Central memory CD8-positive, alpha-beta T cell (primary cell): ENCODE measurements around the gene PCBP3.
A peak's percentile ranks its signal among the peaks of the same experiment; 100 is the strongest.
"Not testable (repeated sequence)": the region's sequence is repeated elsewhere in the genome, so short reads cannot be mapped to it uniquely, and the experiment has no call there.

ENCODE experiments used
- ATAC-seq: fragments of 150-1000 bp; cut with Tn5 transposase; replicated peaks from 2 replicates; pipeline ENCODE4 v1.10.0; 2022; ENCODE audit warnings: mild to moderate bottlenecking, moderate FRiP score, moderate number of reproducible peaks; ENCODE audit not compliant: poor library complexity, severe bottlenecking; ENCODE audit errors: extremely low read depth
- DNase-seq, 2 donors: peaks; one replicate each; pipeline ENCODE4 v3.0.0; 2021; ENCODE audit warnings: low spot score in 2 of 2
- H3K27ac Mint-ChIP-seq: one replicate; pipeline ENCODE4 v1.8.0; 2022; ENCODE audit warnings: low read depth, mild to moderate bottlenecking, moderate library complexity, mixed read lengths
- H3K27me3 Mint-ChIP-seq: one replicate; pipeline ENCODE4 v1.8.0; 2022; ENCODE audit warnings: mixed read lengths
- H3K36me3 Mint-ChIP-seq: one replicate; pipeline ENCODE4 v1.8.0; 2022; ENCODE audit warnings: mild to moderate bottlenecking, moderate library complexity, mixed read lengths; ENCODE audit not compliant: insufficient read depth
- H3K4me1 Mint-ChIP-seq: one replicate; pipeline ENCODE4 v1.8.0; 2022; ENCODE audit warnings: mixed read lengths
- H3K4me3 Mint-ChIP-seq: one replicate; pipeline ENCODE4 v1.8.0; 2022; ENCODE audit warnings: mild to moderate bottlenecking, moderate library complexity, mixed read lengths
- H3K9me3 Mint-ChIP-seq: one replicate; pipeline ENCODE4 v1.8.0; 2022; ENCODE audit warnings: mixed read lengths

Gene PCBP3

DNA sequence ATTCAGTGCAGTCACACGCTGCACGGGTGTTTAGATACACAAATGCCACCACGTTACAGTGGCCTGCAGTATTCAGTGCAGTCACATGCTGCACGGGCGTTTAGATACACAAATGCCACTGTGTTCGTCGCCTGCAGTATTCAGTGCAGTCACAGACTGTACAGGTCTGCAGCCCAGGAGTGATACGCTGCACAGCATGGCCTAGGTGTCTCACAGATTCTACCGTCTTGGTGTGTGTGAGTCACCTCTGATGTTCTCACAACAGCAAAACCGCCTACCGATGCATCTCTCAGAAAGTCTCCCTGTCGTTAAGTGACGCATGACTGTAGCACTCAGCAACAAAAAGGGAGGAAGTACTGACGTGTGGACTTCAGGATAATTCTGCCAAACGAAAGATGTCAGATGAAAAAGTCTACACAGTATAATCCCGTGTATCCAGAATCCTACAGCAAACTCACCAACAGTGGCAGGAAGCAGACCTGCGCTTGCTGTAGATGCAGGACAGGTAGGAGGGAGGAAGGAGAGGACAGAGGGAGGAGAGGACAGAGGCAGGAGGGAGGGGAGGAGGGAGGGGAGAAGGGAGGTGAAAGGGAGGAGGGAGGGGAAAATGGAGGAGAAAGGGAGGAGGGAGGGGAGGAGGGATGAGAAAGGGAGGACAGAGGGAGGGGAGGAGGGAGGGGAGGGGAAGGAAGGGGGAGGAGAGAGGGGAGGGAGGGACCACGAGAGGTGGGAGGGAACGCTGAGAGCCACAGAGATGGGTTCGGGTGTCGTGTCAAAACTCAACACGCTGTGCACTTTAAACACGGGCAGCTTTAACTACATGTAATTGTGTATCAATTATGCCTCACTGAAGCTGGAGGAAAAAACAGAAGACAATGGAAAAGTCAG, 36.3 kb upstream of the PCBP3 start:
- H3K4me3 Mint-ChIP-seq, result peak overlapping the region; percentile 42
- H3K27ac Mint-ChIP-seq, result peak overlapping the region; percentile 30
- H3K27me3 Mint-ChIP-seq, result peaks cover 18% of the 10 kb centered on the region
- H3K9me3 Mint-ChIP-seq, result peaks cover 22% of the 10 kb centered on the region
- ATAC-seq (peak; percentile 81), DNase-seq (peak in 1 of 2 donors; percentile 27)
- peaks cover 2% of the 10 kb centered on the region for H3K36me3 Mint-ChIP-seq
- H3K4me1 Mint-ChIP-seq, result peaks cover 5% of the 10 kb centered on the region

DNA sequence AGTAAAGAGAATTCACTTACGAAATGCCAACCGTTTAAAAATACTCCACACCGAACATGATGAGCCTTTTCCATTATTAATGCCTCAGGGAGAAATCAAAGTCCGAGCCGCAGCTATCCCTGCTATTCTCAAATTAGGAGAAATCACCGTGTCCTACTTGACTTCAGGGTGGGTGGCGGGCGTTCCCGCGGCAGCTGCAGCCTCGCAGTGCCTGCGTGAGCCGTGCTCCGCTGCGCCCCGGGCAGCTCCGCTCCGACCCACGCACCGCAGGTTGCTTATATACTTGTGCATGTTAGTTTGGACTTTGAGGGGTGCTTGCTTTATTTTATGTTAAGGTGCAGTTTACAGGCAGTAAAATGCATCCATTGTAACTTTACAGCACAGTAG, 35.6 kb upstream of the PCBP3 start:
- no peak for ATAC-seq
- H3K4me1 Mint-ChIP-seq, result peaks cover 5% of the 10 kb centered on the region
- H3K4me3 Mint-ChIP-seq, result no peak overlapping the region
- DNase-seq, result no peak
- H3K36me3 Mint-ChIP-seq, result peaks cover 2% of the 10 kb centered on the region
- peaks cover 16% of the 10 kb centered on the region for H3K9me3 Mint-ChIP-seq
- H3K27me3 Mint-ChIP-seq, result peaks cover 22% of the 10 kb centered on the region
- H3K27ac Mint-ChIP-seq, result no peak overlapping the region

DNA sequence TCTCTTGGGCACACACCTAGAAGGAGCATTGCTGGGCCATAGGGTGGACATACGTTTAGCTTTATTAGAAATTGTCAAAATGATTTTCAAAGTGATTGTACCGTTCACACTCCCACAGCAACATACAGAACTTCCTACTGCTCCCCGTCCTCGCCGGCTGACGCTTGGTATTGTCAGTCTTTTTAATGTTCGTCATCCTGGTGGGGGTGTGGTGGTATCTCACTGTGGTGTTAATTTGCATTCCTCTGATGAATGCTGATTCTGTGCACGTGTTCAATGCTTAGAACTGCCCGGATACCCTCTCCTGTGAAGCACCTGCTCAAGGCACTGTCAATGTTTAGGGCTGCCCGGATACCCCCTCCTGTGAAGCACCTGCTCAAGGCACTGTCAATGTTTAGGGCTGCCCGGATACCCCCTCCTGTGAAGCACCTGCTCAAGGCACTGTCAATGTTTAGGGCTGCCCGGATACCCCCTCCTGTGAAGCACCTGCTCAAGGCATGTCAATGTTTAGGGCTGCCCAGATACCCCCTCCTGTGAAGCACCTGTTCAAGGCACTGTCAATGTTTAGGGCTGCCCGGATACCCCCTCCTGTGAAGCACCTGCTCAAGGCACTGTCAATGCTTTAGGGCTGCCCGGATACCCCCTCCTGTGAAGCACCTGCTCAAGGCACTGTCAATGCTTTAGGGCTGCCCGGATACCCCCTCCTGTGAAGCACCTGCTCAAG, 34.6 kb upstream of the PCBP3 start:
- Mint-ChIP-seq H3K4me1 (peaks cover 10% of the 10 kb centered on the region), H3K27me3 (peaks cover 22% of the 10 kb centered on the region)
- H3K36me3 Mint-ChIP-seq, H3K27ac Mint-ChIP-seq, H3K9me3 Mint-ChIP-seq, H3K4me3 Mint-ChIP-seq, DNase-seq: not testable (repeated sequence)
- peak; percentile 64 for ATAC-seq

DNA sequence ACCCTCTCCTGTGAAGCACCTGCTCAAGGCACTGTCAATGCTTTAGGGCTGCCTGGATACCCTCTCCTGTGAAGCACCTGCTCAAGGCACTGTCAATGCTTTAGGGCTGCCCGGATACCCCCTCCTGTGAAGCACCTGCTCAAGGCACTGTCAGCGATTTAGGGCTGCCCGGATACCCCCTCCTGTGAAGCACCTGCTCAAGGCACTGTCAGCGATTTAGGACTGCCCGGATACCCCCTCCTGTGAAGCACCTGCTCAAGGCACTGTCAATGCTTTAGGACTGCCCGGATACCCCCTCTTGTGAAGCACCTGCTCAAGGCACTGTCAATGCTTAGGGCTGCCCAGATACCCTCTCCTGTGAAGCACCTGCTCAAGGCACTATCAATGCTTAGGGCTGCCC, 33.9 kb upstream of the PCBP3 start:
- H3K4me3 Mint-ChIP-seq, H3K36me3 Mint-ChIP-seq, H3K9me3 Mint-ChIP-seq, H3K27ac Mint-ChIP-seq, ATAC-seq, DNase-seq: not testable (repeated sequence)
- Mint-ChIP-seq H3K4me1 (peaks cover 10% of the 10 kb centered on the region), H3K27me3 (peaks cover 22% of the 10 kb centered on the region)

DNA sequence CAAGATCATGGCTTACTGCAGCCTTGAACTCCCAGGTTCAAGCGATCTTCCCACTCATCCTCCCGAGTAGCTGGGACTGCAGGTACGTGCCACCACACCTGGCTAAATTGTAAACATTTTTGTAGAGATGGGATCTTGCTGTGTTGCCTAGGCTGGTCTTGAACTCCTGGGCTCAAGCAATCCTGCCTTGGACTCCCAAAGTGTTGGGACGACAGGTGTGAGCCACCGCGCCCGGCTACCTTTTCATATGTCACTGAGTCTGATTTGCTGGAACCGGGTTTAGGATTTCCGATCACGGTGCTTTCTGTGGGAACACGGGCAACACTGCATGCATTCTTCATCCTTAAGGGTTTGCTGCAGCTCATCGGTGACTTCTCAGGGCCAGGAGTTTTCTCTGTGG, 32.2 kb upstream of the PCBP3 start:
- Mint-ChIP-seq H3K36me3 (peaks cover 10% of the 10 kb centered on the region), H3K4me3 (no peak overlapping the region), H3K27ac (peak overlapping the region; percentile 41), H3K4me1 (peaks cover 24% of the 10 kb centered on the region), H3K9me3 (no peaks in the 10 kb centered on the region), H3K27me3 (peaks cover 22% of the 10 kb centered on the region)
- ATAC-seq (no peak), DNase-seq (no peak)

DNA sequence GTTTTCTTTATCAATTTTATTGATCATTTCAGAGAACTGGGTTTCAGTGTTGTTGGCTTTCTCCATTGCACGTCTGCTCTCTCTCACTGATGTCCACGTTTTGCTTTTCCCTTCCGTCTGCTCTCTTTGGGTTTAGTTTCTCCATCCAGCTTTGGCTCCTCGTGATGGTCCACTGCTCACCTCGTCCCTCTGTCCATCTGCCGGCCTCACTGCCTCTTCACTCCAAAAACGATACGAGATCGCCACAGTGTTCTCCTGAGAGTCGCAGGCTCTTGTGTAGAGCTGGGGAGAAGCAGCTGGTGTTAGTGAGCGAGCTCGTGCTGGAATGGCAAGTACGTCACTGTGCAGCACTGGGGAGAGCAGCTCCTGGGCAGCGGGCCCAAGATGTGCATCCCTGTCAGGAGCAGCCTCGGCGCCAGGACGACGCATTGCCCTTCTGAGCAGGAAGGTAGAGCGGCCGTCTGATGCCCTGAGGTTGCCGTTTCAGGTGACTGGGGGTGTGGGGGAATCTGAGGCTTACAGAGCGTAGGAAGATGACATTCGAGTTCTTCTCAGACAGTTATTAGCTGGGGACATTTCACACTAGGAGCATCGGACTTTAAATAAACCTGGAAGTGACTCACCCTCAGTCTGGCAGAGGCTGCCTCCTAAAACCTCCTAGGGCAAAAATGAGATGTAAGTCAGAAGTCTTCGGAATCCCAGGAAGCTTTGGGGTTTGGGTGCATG, 31.4 kb upstream of the PCBP3 start:
- ATAC-seq (no peak), DNase-seq (no peak)
- Mint-ChIP-seq H3K27ac (peak overlapping the region; percentile 41), H3K4me3 (no peak overlapping the region), H3K9me3 (no peaks in the 10 kb centered on the region), H3K36me3 (peaks cover 10% of the 10 kb centered on the region), H3K4me1 (peaks cover 28% of the 10 kb centered on the region), H3K27me3 (peaks cover 22% of the 10 kb centered on the region)

DNA sequence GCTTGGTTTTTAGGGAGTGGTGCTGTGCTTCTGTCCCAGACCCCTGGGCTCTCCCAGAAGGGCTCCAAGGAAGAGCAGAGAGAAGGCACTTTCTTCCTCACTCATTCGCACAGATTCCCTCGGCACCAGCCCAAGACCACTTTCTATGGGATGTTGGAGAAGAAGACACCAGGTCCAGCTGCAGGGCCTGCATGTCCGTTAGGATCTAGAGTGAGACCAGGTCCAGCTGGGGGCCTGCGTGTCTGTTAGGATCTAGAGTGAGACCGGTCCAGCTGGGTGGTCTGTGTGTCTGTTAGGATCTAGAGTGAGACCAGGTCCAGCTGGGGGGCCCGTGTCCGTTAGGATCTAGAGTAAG, 30.9 kb upstream of the PCBP3 start:
- H3K9me3 Mint-ChIP-seq, DNase-seq, H3K4me3 Mint-ChIP-seq, ATAC-seq, H3K36me3 Mint-ChIP-seq: not testable (repeated sequence)
- Mint-ChIP-seq H3K4me1 (peaks cover 24% of the 10 kb centered on the region), H3K27ac (peak overlapping the region; percentile 41), H3K27me3 (peaks cover 22% of the 10 kb centered on the region)

DNA sequence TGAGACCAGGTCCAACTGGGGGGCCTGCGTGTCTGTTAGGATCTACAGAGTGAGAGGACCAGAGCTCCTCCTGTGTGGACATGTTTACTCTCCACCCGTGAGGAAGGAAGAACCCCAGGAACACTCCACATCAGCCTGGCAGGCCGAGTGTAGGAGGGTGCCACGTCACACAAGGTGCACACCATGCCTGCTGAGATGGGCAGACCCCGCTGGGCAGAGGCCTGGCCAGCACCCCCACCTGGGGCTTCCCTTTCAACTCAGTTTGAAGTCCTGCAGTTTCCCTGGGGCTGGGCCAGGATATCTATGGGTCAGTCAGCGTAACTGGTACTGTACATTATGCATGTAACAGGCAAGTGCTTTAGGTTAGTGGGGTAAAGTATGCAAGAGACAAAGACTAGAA, 30.1 kb upstream of the PCBP3 start:
- no peak for DNase-seq
- H3K27ac Mint-ChIP-seq, result peak overlapping the region; percentile 4
- no peak for ATAC-seq
- H3K9me3 Mint-ChIP-seq, result no peaks in the 10 kb centered on the region
- peaks cover 24% of the 10 kb centered on the region for H3K4me1 Mint-ChIP-seq
- H3K27me3 Mint-ChIP-seq, result peaks cover 22% of the 10 kb centered on the region
- H3K4me3 Mint-ChIP-seq, result peak overlapping the region; percentile 22
- peaks cover 7% of the 10 kb centered on the region for H3K36me3 Mint-ChIP-seq

DNA sequence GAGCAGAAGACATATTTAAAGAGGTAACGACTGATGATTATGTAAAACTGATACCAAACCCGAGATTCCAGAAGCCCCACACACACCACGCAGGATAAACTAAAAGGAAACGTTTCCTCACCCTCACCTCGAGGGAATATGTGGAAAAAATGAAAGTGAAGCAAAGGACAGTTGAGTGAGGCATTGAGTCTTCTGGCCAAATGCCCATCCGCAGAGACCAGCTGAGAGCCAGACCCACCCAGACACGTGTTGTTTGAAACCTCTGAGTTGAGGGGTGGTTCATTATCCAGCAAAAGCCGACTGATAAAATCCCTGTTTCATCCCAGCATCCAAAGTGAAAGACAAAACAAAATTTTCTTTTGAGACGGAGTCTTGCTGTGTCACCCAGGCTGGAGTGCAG, 29.6 kb upstream of the PCBP3 start:
- ATAC-seq (no peak), DNase-seq (no peak)
- peaks cover 22% of the 10 kb centered on the region for H3K27me3 Mint-ChIP-seq
- peaks cover 24% of the 10 kb centered on the region for H3K4me1 Mint-ChIP-seq
- peak overlapping the region; percentile 4 for H3K27ac Mint-ChIP-seq
- no peaks in the 10 kb centered on the region for H3K9me3 Mint-ChIP-seq
- H3K4me3 Mint-ChIP-seq, result peak overlapping the region; percentile 22
- peaks cover 7% of the 10 kb centered on the region for H3K36me3 Mint-ChIP-seq

DNA sequence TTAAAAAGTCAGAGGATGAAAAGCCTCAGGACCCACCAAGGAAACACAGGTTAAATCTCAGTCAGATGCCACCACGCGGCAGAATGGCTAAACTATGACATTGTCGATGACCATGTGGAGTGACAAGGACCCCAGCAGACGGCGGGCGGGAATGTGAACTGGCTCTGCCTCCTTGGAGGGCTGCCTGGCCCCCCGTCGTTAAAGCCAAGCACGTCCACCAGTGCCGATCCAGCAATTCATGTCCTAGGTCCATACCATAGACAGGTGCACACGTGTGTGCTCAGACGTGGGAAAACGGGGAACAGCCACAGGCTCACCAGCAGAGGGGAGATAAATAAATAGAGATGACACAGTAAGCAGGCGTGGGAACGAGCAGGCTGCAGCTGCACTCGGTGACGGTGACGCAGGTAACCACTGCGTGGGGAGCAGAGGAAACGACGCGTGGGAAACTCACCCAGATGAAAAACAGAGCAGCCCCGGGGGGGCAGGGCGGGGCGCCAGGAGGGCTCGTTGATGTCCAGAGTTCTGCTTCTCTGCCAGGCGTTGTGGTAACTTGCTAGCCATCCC, 28.3 kb upstream of the PCBP3 start:
- H3K27me3 Mint-ChIP-seq, result peaks cover 25% of the 10 kb centered on the region
- ATAC-seq (peak; percentile 95), DNase-seq (peak; percentile 74 to 87)
- H3K36me3 Mint-ChIP-seq, result peaks cover 7% of the 10 kb centered on the region
- peak overlapping the region; percentile 95 for H3K27ac Mint-ChIP-seq
- no peaks in the 10 kb centered on the region for H3K9me3 Mint-ChIP-seq
- peak overlapping the region; percentile 72 for H3K4me3 Mint-ChIP-seq
- H3K4me1 Mint-ChIP-seq, result peaks cover 24% of the 10 kb centered on the region

DNA sequence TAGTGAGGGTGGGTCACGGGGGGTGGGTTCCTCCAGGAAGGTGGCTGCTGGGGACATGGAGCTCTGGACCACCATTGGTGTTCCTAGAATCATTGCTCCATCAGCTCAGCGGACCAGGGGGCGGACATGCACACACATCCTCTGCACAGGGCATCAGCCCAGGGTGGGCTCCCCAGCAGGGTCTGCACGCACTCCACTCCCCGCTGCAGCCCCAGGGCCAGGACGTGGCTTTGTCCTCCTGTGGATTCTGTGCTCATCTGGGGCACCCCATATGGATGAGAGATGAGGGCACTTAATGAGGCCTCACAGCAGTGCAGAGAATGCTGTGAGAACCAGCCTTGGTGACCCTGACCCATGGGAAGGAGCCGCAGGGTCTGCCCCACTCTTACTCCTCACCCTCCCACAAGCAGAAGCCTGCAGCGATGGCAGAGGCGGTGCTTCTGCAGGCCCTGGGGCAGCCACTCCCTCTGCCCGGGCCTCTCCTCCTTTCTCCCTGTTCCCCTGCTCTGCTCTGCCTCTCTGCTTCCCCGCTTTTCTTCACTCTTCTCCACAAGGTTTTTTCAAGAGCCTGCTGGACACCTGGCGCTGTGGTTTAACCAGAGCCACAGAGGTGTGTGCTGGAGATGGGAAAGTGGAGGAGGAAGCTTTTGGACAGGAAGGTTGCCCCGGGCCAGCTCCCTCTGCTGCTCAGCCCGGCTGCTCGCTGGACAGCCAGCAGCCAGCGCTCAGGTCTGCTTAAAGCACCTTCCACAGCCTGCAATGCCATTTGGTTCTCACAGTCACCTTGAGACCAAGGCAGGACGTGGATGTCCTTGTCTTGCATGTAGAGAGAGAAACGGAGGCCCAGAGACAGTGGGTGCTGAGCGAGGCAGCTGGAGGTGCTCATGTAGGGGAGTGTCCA, 26.3 kb upstream of the PCBP3 start:
- Mint-ChIP-seq H3K9me3 (no peaks in the 10 kb centered on the region), H3K27ac (peak overlapping the region; percentile 95), H3K4me1 (peaks cover 24% of the 10 kb centered on the region), H3K4me3 (peak overlapping the region; percentile 72), H3K36me3 (peaks cover 7% of the 10 kb centered on the region), H3K27me3 (peaks cover 14% of the 10 kb centered on the region)
- DNase-seq (no peak), ATAC-seq (no peak)
